ENCODE results near the gene STOML3.

- TF ChIP-seq POLR2AphosphoS5 (IDR thresholded peaks at IDR 0.05), result no peak
- TF ChIP-seq CTCF (IDR thresholded peaks at IDR 0.05 in 8 of 11, conservative IDR thresholded peaks at IDR 0.05 in 3 of 11), result no peak
Observed at GRCh38 chr13:38980750-38981078, 9.9 kb downstream of the STOML3 start.
